Kasumi-1 (cell line): ENCODE results near the gene PANK4.
"Not testable (repeated sequence)": the region's sequence is repeated elsewhere in the genome, so short reads cannot be mapped to it uniquely, and the experiment has no call there.

Source experiments
- DNase-seq, 2 experiments: peaks; one replicate each; lab custom pipeline; 2025; lab: John Stamatoyannopoulos, UW

Gene PANK4

GRCh38 chr1:2525920-2526823 lies at the start of gene PANK4:
TSS of gene PANK4 (minus strand) at chr1:2526596. CDS start at chr1:2526587, 9 bp downstream.
- peak; percentile 86 to 87 for DNase-seq

DNA sequence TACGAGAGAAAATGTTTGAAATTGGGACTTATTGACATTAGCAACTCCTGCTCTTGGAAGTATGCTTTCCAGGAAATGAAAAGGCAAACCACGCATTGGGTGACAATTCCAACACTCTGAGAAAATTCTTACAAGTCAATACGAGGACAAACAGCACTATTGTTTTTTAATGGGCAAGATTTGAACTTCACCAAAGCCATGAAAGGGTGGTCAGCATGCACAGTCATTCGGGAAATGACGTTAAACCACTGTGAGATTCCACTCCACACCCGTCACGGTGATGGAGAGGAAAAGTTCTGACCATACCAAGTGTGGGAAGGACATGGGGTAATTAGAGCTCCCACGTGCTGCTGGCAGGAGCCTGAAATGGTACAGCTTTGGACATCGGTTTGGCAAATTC lies 48.0 kb upstream of the PANK4 start:
- DNase-seq, result no peak

DNA sequence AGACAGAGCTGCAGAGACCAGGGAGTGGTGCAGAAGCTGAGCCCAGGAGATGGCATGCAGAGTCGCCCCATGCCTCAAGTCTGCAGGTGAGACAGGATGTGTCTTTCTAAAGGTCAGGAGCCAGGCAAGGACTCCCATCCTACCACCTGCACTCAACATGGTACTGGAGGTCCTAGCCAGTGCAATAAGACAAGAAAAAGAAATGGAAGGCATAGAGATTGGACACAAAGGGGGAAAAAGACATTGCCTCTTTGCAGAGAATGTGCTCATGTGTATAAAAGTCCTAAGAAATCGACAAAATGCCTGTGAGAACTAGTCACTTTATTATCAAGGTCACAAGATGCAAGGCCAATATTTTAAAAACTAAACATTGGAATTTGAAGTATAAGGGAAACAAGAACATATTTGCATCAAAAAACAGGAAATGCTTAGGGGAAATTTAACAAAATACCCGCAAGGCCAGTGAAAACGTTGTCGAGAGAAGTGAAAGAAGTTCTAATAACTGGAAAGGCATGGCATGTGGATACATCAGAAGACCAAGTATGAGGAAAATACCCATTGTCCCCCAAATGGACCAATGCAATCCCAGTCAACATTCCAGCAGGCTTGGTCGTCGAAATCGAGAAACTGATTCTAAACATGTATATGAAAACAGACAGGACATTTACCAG lies 47.0 kb upstream of the PANK4 start:
- DNase-seq, result no peak

GRCh38 chr1:2571348-2571747 lies 45.0 kb upstream of the PANK4 start:
- no peak for DNase-seq

DNA sequence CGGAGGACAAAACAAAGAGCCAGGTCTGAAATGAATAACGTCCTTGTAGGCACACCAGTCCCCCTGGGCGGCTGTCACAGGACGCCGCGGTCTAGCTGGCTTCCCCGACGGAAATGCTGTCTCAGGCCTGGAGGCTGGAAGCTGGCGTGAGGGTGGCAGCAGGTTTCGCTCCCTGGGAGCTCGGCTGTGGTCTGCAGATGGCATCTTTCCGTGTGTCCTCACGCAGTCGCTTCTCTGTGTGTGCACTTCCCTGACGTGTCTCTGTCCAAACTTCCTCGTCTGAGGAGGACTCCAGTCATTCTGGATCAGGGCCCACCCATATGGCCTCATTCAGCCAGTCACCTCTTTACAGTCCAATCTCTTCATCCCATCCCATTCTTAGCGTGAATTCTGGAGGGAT lies 43.9 kb upstream of the PANK4 start:
- DNase-seq, result no peak

- DNase-seq, result not testable (repeated sequence)
Measured at GRCh38 chr1:2569703-2570102, 43.3 kb upstream of the PANK4 start.

DNA sequence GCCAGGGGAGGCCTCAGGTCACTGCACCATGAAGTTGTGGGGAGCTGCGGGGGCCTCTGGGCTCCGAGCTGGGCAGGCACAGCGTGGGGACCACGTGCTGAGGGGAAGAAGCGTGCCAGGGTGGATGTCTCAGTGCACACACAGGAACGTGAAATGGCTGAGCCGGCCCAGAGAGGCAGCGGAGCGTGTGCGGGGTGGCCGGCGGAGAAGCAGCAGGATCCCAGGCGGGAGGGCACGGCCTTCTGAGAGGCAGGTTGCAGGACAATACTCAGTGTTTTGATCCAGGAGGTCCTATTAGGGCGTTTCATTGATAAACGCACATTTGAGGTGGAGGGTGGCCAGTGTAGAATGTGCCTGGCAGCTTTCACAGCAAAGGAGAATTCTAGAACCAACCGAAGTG lies 42.7 kb upstream of the PANK4 start:
- no peak for DNase-seq

- not testable (repeated sequence) for DNase-seq
Measured at GRCh38 chr1:2568187-2568816, 41.9 kb upstream of the PANK4 start.

DNA sequence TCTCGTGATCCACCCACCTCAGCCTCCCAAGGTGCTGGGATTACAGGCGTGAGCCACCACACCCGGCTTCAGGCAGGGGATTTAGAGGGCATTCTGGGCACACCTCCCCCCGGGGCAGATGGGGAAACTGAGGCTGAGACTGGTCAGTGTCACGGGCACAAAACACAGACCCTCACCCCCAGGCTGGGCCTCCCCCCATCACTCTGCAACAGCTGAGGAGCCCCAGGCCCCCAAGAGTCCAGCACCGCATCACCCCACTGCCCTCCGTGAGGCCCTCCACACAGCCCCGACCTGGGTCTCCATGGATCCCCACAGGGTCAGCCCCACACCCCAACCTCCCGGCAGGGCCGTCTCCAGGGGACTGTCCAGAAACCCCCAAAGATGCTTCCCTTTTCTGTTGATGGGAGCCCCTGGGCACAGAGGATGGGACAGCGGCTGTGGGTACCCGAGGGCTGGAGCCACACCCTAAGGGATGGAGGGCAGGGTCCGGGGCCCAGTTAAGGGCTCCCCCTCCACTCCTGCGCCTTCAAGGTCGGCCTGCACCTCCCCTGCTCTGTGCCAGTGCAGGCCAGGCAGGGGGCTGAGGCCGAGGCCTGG lies 40.8 kb upstream of the PANK4 start:
- no peak for DNase-seq

DNA sequence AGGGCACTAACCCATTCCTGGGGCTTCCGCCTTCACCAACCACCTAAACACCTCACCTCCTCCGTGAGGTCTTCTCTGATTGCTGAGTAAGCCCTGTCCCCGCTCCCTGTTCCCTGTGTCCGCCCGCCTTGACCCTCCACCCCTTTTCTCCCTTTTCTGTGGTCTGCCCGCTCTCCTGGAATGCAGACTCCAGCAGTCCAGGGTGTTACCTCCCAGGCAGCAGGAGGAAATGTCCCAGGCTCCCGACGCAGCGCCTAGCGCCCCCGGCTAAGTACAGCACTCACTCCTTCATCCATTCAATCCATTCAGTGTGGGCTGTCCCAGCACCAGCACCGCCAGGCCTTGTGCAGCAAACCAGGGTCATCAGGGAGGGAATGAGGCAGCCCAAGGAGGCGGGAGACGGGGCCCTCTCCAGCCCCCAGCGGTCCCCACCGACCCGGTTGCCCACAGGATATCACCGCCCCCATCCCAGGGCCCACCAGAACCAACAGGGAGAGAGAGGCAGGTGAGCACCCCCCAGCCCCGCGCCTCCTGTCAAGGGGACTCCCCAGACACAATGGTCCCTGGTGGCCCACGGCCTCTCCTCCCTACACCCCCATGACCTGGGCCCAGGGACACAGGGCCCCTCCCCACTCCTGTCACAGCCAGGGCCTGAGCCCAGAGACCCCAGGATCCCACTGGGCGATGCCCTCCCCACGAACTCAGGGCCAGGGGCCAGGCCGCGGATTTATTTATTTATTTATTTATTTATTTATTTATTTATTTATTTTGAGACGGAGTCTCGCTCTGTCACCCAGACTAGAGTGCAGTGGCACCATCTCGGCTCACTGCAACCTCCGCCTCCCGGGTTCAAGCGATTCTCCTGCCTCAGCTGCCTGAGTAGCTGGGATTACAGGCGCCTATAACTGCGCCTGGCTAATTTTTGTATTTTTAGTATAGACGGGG lies 40.0 kb upstream of the PANK4 start:
- DNase-seq, result peak; percentile 15 to 46

GRCh38 chr1:2564815-2565374 lies 38.5 kb upstream of the PANK4 start:
- DNase-seq, result no peak

GRCh38 chr1:2564006-2564814 lies 37.8 kb upstream of the PANK4 start:
- DNase-seq, result no peak

GRCh38 chr1:2563205-2563604 lies 36.8 kb upstream of the PANK4 start:
- DNase-seq, result no peak

GRCh38 chr1:2561898-2562895 lies 35.8 kb upstream of the PANK4 start:
- peak in 1 of 2 experiments; percentile 18 for DNase-seq

GRCh38 chr1:2561446-2561845 lies 35.0 kb upstream of the PANK4 start:
- DNase-seq, result no peak

- no peak for DNase-seq
Measured at GRCh38 chr1:2560299-2561073, 34.1 kb upstream of the PANK4 start.

DNA sequence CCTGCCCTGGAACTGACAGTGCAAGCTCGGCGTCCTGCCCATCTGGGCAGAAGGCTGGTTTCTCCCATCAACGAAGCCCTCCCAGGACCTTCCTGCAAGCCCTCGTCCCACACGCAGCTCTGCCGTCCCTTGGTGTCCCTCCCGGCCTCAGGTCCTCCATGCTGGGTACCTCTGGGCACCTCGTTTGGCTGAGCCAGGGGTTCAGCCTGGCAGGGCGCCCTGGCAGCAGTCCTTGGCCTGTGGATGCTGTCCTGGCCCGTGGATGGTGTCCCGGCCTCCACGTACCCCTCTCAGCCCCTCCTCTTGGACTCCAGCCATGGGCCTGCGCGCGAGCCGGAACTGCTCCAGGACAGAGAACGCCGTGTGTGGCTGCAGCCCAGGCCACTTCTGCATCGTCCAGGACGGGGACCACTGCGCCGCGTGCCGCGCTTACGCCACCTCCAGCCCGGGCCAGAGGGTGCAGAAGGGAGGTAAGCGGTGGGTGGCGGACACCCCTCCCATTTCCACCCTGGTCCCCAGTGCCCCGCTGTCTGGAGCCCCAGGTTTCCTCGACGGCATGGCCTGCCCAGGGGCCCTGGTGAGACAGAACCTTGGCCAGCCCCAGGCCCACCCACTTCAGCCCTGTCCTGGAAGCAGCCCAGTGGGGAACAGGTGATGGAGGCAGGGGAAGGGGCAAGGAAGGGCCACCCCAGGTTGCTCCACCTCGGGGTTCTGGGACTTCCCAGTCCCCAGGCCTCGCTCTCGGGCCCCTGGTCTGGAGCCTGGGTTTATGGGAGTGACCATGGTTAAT lies 33.3 kb upstream of the PANK4 start:
- no peak for DNase-seq
